Stimulated activated CD8-positive, alpha-beta memory T cell treated with anti-CD3 and anti-CD28 coated beads, Interleukin-12 subunit alpha, Interleukin-12 subunit beta, amount 100 ng/mL, for 1 hour (primary cell): ENCODE data around the gene FPGS.
"Not testable (repeated sequence)": the region's sequence is repeated elsewhere in the genome, so short reads cannot be mapped to it uniquely, and the experiment has no call there.

Source experiments
- DNase-seq: peaks from one replicate; pipeline ENCODE4 v3.0.0-alpha.2; 2020; ENCODE audit warnings: low read depth

The FPGS gene

DNA sequence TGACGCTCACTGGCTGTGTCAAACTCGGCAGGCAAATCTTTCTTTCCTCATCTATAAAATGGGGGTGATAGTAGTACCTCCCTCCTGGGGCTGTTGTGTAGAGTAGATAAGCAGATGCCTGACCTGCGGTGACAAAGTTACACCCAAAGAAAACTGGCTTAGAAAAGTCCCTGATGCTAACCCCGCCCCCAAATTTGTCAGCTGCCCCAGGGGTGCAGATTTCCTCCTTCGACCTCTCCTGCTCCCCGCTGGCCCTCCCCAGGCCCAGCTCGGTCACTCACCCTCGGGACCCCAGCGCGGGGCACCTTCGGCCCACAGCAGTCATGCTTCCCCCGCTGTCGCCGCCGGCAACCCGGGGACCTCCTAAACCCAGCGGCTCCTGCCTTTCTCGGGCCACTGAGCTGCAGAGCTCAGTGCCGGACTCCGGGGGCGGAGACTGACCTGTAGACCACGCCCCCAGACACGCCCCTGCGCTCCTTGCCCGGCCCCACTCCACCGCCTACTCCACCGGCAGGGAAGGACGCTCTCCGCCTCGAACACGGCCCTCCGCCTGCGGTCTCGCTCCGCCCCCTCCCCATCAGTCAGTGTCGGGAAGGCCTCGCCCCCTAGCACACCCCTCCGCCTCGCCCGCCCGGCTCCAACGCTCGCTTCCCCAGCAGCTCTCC lies 31.6 kb upstream of the FPGS start:
- peak; percentile 91 for DNase-seq

DNA sequence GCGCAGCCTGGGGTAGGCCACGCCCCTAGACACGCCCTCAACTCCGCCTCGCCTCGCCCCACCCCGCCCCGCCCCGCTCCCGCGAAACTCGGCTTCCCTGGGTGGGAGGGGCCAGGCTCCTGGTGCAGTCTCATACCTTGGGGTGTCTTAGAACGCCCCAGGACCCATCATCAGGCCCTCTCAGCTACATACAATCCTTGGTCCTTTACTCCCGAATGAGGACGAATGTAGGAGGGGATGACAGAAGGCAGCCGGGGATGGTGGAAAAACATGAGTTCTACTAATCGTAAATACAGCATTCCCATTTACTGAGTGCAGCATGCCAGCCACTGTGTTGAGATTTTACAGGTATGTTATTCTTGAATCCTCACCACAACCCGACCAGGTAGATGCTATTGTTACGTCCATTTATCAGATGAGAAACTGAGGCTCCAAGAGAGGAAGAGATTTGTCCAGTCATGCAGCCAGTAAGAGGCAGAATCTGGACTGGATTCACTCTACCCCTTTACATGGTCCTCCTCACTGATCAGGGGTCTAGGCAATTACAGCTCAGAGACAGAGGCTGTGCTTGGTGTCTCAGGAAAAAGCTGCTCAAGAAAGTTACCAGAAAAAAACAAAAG lies 31.0 kb upstream of the FPGS start:
- DNase-seq = no peak

DNA sequence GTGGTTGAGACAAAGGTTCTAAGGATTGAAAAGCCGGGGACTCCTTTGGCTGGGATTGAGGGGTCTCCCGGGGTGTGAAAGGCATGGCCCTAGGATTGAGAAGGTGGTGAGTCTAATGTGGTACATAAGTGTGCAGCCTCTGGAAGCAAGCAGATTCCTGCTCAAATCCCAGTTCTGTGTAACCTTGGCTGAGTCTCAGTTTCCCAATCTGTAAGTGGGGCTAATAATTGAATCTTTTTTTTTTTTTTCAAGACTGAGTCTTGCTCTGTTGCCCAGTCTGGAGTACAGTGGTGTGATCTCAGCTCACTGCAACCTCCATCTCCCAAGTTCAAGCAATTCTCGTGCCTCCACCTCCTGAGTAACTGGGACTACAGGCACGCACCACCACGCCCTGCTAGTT lies 30.1 kb upstream of the FPGS start:
- no peak for DNase-seq

- DNase-seq = no peak
Measured at GRCh38 chr9:127773272-127773671, 29.4 kb upstream of the FPGS start.

- DNase-seq = no peak
Measured at GRCh38 chr9:127773981-127774380, 28.7 kb upstream of the FPGS start.

DNA sequence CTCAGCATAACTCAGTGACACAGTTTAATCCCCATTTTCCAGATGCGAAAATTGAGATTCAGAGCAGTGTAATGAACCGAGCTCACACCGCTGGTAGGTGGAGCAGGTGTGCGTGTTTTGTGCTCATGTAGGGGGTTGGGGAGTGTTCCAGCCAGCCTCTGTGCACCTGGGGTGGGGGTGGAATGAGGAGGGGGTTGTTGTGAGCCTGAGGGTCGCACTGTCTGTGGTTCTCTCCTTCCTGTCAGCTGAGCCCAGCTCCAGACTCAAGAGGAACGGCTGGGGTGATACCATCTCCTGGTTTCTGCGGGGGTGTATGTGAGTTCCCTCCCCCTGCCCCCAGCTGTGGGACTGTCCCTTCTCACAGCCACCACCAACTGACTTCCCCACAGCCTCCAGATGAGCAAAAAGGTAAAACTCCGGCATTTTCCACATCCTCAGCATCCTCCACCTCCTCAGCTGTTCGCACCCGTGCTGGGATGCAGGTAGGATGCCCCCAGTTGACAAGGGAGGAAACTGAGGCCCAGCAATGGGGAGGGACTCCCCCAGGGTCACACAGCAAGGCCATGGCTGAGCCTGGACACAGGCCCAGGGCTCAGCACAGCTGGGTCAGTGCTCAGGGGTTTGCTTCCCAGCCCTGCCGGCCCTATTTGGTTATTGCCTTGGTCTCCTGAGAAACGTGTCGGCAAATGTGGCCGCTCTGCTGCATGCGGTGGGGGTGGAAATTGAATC lies 26.3 kb upstream of the FPGS start:
- DNase-seq = peak; percentile 63

- no peak for DNase-seq
Measured at GRCh38 chr9:127776924-127777289, 25.8 kb upstream of the FPGS start.

DNA sequence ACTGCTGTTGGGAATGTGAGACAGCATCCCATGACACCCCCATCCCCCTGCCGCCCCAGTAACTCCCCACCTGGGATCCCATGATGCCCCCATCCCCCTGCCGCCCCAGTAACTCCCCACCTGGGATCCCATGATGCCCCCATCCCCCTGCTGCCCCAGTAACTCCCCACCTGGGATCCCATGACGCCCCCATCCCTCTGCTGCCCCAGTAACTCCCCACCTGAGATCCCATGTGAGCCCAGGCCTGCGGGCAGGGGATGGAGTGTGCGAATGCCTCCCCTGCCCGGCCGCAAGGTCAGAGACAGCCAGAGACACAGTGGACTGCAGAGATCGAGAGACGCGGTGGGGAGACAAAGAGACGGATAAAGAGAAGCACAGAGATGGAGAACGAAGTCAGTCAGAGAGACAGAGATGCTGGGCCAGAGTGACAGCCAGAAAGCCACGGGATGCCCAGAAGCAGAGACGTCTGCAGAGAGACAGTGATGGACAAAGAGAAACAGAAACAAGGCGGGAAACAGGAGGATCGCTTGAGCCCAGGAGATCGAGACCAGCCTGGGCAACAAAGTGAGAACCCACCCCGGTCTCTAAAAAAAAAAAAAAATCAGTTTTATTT lies 25.2 kb upstream of the FPGS start:
- no peak for DNase-seq

- DNase-seq = no peak
Measured at GRCh38 chr9:127778280-127779135, 24.2 kb upstream of the FPGS start, which contains the start of gene SH2D3C. TSS of gene SH2D3C (minus strand) at chr9:127778666. CDS start at chr9:127778627, 39 bp downstream.

- peak; percentile 41 for DNase-seq
Measured at GRCh38 chr9:127779136-127779981, 23.3 kb upstream of the FPGS start.

- no peak for DNase-seq
Measured at GRCh38 chr9:127780126-127780885, 22.4 kb upstream of the FPGS start.

DNA sequence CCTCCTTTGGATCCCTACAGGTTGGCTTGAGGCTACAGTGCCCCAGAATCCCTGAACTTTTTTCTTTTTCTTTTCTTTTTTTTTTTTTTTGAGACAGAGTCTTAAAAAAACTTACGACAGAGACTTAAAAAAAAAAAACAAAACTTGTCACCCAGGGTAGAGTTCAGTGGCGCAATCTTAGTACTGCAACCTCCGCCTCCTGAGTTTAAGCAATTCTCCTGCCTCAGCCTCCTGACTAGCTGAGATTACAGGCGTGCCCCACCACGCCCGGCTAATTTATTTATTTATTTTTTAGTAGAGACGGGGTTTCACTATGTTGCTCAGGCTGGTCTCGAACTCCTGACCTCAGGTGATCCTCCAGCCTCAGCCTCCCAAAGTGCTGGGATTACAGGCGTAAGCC lies 21.8 kb upstream of the FPGS start:
- not testable (repeated sequence) for DNase-seq

DNA sequence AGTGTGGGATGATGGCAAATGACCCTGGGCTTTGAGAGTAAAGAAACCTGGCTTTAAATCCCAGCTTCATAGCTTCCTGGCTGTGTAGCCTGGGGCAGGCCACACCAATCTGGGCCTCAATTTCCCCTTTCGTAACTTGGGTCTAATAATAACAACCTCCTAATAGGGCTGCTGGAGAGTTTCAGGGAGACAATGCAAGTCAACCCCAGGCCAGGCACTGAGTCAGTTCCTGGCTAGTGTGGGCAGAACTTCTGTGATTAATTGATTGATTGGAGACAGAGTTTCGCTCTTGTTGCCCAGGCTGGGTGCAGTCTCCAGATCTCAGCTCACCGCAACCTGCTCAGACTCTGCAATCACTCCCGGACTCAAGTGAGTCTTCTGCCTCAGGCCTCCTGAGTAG lies 20.9 kb upstream of the FPGS start:
- DNase-seq = no peak

DNA sequence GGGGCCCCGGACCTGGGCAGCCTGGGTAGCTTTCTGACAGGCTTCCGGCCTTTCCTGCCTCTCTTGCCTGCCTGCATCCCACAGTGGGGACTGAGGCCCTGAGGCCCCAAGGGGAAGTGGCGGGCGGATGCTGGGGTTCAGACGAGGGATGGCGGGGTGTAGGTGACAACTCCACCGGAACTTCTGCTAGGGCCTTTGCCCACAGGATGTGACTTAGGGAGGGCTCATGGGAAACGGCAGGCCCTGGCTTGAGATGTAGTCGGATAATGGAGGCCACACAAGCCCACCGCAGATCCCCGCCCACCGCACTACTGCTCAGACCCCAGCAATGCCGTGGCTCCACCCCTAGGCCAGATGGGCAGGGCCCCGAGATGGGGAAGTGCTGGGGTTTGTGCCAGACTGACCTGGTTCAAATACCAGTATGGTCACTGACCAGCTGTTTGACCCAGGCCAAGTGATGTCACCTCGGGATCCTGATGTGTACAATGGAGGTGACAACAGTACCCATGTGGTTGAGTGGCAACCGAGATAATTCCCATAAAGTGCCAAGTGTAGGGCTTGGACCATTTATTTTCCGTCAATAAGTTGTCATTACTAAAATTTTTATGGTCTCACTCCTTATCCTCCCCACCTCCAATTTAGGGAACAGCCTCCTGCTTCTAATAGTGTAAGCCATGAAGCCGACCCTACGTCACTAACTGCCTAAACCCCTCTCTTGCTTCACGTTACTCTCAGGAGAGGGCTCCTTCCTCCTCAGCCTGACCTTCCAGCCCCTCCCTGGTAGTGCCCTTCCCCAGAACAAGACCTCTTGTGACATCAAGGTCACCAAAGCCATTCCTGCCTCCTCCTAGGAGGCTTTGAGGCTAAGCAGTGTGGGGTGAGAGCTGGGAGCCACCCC lies 19.3 kb upstream of the FPGS start:
- DNase-seq = peak; percentile 48

GRCh38 chr9:127785023-127785932 lies 17.4 kb upstream of the FPGS start:
- DNase-seq = peak; percentile 84

DNA sequence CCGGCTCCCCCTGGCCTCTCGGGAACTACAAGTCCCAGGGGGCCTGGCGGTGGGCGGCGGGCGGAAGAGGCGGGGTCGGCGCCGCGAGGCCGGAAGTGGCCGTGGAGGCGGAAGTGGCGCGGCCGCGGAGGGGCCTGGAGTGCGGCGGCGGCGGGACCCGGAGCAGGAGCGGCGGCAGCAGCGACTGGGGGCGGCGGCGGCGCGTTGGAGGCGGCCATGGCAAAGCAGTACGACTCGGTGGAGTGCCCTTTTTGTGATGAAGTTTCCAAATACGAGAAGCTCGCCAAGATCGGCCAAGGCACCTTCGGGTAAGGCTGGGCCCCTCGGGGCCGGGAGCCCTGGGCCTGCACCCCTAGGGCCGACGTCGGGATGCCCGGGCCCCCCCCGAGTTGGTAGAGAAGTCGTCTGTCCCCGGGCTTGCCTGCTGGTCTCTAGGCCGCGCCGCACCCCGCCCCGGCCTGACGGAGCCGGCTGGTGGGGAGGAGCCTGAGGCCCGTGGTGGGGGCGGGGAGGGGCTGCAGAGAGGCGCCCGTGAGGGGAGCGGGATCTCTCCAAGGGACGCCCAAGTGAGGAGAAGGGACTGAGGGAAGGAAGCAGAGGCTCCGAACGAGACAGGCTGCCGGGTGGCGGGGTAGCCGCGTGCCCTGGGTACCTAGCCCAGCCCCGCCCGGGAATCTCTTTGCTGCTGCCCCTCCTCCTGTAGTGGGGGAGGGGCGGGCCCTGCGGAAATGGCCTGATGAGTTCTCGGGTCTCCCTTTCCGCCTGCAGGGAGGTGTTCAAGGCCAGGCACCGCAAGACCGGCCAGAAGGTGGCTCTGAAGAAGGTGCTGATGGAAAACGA lies 16.5 kb upstream of the FPGS start, which contains the start of gene CDK9:
TSS of gene CDK9 (plus strand) at position 102 of the 840 bp plus-strand sequence. CDS start at position 217, 115 bp downstream.
- peak; percentile 84 for DNase-seq

GRCh38 chr9:127786773-127787104 lies 15.9 kb upstream of the FPGS start:
- DNase-seq = no peak
